Breast epithelium (tissue), 4 donors: ENCODE measurements around the gene EP400. TPM values are rescaled to one million over a fixed set of nuclear protein-coding genes. Genes with fewer than 3 reads are reported as not detected.
"Not testable (repeated sequence)": the region's sequence is repeated elsewhere in the genome, so short reads cannot be mapped to it uniquely, and the experiment has no call there.

Source experiments
- DNase-seq, 2 donors: peaks; one replicate each; pipeline ENCODE4 v3.0.0-alpha.2; 2019; ENCODE audit warnings: low spot score in 2 of 2
- H3K27ac ChIP-seq, 2 donors: fragments of 200-600 bp; sonication (generic) in 1 of 2; one replicate each; pipeline ENCODE4 v1.5.1; 2016 to 2019; ENCODE audit warnings: mild to moderate bottlenecking in 1 of 2
- H3K27me3 ChIP-seq, 2 donors: fragments of 200-600 bp; sonication (generic) in 1 of 2; one replicate each; pipeline versions ENCODE4 v1.5.1 to v1.6.0; 2017 to 2019; ENCODE audit warnings: control low read depth in 1 of 2, mild to moderate bottlenecking in 1 of 2
- H3K36me3 ChIP-seq: fragments of 200-600 bp; one replicate; pipeline ENCODE4 v1.5.1; 2019
- H3K4me1 ChIP-seq, 2 donors: fragments of 200-600 bp; sonication (generic); one replicate each; pipeline ENCODE4 v1.5.1; 2016 to 2019; ENCODE audit warnings: control low read depth in 1 of 2
- H3K4me3 ChIP-seq, 3 donors: fragments of 200-600 bp; sonication (generic); 1 replicate in 2 of 3; 2 replicates in 1 of 3; pipeline ENCODE4 v1.5.1; 2016 to 2019; ENCODE audit warnings: mild to moderate bottlenecking in 3 of 3, moderate library complexity in 2 of 3
- H3K9me3 ChIP-seq, 2 donors: fragments of 200-600 bp; sonication (generic) in 1 of 2; one replicate each; pipeline ENCODE4 v1.5.1; 2016 to 2019; ENCODE audit warnings: control low read depth in 1 of 2
- POLR2A ChIP-seq: fragments of 450-650 bp; IDR thresholded peaks from one replicate; pipeline ENCODE4 v1.6.1; 2016; ENCODE audit warnings: antibody characterized with exemption, mild to moderate bottlenecking, moderate library complexity
- POLR2AphosphoS5 ChIP-seq, 3 donors: sonication (generic); formaldehyde crosslinking; IDR thresholded peaks; one replicate each; pipeline ENCODE4 v1.6.1; 2017; ENCODE audit warnings: antibody characterized with exemption in 3 of 3
- intact Hi-C: fragments of 100-400 bp; cut with DNase I; formaldehyde crosslinking; loops from one replicate; pipeline ENCODE4 v1.15.1; 2023; ENCODE audit warnings: low total_unique reads
- total RNA-seq, 3 donors: library from RNA; depleted of rRNA; stranded (reverse); fragments of >200 nt; gene quantifications; one replicate each; pipeline ENCODE4 v1.1.0, GENCODE V29; 2016
- TF ChIP-seq, protein P1 (sequence below), 3 donors: fragments of 450-650 bp; IDR thresholded peaks; one replicate each; pipeline ENCODE4 v1.5.1; 2016 to 2017; ENCODE audit warnings: antibody characterized with exemption in 3 of 3, mild to moderate bottlenecking in 3 of 3, moderate library complexity in 3 of 3

EP400 gene
- total RNA-seq, 3 donors from 2014 or later, result 20.3 to 27.2 (median 24.4) TPM

DNA sequence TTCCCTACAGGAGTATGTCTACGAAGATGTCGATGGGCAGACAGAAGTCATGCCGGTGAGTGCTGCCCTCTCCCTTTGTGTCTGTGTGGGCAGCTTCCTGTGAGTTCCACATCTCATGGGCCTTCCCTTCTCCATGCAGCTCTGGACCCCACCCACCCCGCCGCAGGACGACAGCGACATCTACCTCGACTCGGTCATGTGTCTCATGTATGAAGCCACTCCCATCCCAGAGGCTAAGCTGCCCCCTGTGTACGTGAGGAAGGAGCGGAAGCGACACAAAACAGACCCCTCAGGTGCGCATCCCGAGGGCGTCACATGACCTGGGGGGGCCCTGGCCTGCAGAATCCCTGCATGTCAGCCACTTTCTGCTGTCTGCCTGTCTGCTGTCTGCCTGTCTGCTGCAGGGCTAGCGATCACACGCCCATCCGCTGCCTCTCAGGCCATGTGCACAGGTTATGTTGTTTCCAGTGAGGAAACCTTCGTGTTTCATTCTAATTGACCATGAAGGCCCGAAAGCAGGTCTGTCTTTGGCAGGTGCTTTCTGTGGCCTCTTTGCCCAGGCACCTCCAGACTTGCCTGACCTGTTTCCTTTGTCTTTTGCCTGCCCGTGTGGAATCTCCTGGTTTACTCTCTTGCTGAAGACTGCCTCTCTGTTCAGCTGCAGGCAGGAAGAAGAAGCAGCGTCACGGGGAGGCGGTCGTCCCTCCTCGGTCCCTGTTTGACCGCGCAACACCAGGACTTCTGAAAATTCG is 95.1 kb downstream of the EP400 start:
- Histone ChIP-seq H3K9me3 (no peaks in the 10 kb centered on the region), H3K4me3 (no peak overlapping the region), H3K27me3 (no peaks in the 10 kb centered on the region), H3K27ac (no peak overlapping the region), H3K4me1 (no peaks in the 10 kb centered on the region), H3K36me3 (peaks cover 9% of the 10 kb centered on the region)
- intact Hi-C loops, result no loop called here
- DNase-seq, result no peak
- TF ChIP-seq POLR2A, result no peak
- no peak for TF ChIP-seq POLR2AphosphoS5 (IDR thresholded peaks at IDR 0.05)
- TF ChIP-seq, protein P1, sequence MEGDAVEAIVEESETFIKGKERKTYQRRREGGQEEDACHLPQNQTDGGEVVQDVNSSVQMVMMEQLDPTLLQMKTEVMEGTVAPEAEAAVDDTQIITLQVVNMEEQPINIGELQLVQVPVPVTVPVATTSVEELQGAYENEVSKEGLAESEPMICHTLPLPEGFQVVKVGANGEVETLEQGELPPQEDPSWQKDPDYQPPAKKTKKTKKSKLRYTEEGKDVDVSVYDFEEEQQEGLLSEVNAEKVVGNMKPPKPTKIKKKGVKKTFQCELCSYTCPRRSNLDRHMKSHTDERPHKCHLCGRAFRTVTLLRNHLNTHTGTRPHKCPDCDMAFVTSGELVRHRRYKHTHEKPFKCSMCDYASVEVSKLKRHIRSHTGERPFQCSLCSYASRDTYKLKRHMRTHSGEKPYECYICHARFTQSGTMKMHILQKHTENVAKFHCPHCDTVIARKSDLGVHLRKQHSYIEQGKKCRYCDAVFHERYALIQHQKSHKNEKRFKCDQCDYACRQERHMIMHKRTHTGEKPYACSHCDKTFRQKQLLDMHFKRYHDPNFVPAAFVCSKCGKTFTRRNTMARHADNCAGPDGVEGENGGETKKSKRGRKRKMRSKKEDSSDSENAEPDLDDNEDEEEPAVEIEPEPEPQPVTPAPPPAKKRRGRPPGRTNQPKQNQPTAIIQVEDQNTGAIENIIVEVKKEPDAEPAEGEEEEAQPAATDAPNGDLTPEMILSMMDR (IDR thresholded peaks at IDR 0.05), result no peak

DNA sequence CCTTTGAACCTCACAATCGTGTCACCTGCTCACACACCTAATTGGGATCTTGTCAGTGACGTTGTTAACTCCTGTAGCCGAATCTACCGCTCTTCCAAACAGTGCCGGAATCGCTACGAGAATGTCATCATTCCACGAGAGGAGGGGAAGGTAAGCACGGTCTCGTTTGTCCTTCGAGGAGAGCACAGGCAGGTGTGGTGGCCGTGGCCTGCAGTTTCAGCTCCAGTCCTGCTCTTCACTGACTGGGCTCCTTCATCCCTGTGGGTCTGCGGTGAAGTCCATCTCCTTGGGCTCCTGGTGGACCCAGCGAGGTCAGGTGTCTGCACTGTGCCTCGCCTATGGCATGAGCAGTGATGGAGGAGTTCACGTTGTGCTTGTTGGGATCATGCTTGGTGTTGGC is 96.0 kb downstream of the EP400 start:
- Histone ChIP-seq H3K36me3 (peaks cover 9% of the 10 kb centered on the region), H3K27me3 (no peaks in the 10 kb centered on the region), H3K4me3 (no peak overlapping the region), H3K27ac (no peak overlapping the region), H3K4me1 (no peaks in the 10 kb centered on the region), H3K9me3 (no peaks in the 10 kb centered on the region)
- TF ChIP-seq POLR2A (no peak), POLR2AphosphoS5 (IDR thresholded peaks at IDR 0.05) (no peak)
- TF ChIP-seq, protein P1 (IDR thresholded peaks at IDR 0.05), result no peak
- intact Hi-C loops, result no loop called here
- DNase-seq, result no peak

DNA sequence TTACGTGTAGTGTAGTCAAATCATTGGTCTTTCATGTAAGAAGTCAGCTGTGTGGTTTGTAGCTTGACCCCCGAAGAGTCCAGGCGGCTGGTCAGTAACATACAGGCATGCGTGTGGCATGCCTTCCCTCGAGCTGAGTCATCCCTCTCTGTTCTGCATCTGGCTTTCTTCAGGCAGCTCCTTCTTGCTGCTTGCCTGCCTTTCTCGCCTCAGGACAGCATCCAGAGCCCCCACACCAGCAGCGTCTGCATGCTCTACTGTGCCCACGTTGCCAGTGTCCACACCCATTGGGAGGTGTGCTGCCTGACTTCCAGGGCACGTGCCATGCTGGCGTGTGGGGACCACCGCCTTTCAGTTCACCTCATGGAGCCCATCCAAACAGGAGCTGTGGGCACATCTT is 96.8 kb downstream of the EP400 start:
- no peaks in the 10 kb centered on the region for H3K27me3 ChIP-seq
- no peaks in the 10 kb centered on the region for H3K4me1 ChIP-seq
- H3K36me3 ChIP-seq, result peaks cover 9% of the 10 kb centered on the region
- no peak overlapping the region for H3K27ac ChIP-seq
- DNase-seq, result no peak
- intact Hi-C loops, result no loop called here
- H3K9me3 ChIP-seq, result no peaks in the 10 kb centered on the region
- no peak overlapping the region for H3K4me3 ChIP-seq
- TF ChIP-seq POLR2AphosphoS5 (IDR thresholded peaks at IDR 0.05) (no peak), POLR2A (no peak)
- TF ChIP-seq, protein P1 (IDR thresholded peaks at IDR 0.05), result no peak

DNA sequence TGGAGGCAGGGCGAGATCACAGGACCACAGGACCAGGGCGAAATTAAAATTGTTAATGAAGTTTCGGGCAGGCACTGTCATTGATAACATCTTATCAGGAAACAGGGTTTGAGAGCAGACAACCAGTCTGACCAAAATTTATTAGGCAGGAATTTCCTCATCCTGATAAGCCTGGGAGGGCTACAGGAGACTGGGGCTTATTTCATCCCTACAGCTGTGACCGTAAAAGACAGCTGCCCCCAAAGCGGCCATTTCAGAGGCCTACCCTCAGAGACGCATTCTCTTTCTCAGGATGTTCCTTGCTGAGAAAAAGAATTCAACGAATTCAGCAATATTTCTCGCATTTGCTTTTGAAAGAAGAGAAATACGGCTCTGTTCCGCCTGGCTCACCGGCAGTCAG is 97.9 kb downstream of the EP400 start:
- H3K9me3 ChIP-seq, H3K4me3 ChIP-seq, H3K27me3 ChIP-seq, H3K4me1 ChIP-seq, H3K27ac ChIP-seq, DNase-seq, intact Hi-C loops, H3K36me3 ChIP-seq: not testable (repeated sequence)

DNA sequence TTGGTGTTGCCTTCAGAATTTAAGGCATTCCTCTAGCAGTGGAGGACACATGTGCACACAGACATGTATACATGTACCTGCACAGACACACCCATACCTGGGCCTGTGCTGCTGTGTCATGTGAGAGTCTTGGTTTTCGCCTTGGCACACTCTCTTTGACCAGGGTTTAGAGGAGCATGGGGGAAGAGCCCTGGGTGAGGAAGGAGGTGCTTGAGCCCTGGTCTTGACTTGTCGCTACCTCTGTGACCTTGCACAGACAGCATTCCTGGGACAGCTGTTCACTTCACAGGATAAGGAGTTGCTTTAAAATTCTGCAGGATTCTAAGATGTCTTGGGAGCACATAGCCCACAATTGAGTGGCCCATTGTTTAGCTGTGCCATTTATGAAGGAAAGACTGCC is 99.7 kb downstream of the EP400 start:
- H3K4me3 ChIP-seq, result no peak overlapping the region
- H3K4me1 ChIP-seq, result no peaks in the 10 kb centered on the region
- DNase-seq, result no peak
- no peaks in the 10 kb centered on the region for H3K9me3 ChIP-seq
- no peak overlapping the region for H3K27ac ChIP-seq
- TF ChIP-seq POLR2A, result no peak
- TF ChIP-seq POLR2AphosphoS5 (IDR thresholded peaks at IDR 0.05), result no peak
- TF ChIP-seq, protein P1 (IDR thresholded peaks at IDR 0.05), result no peak
- intact Hi-C loops, result no loop called here
- no peaks in the 10 kb centered on the region for H3K27me3 ChIP-seq
- peaks cover 7% of the 10 kb centered on the region for H3K36me3 ChIP-seq
